ENCODE data around the gene MTARC2.

GRCh38 chr1:220734571-220735326 lies 13.4 kb upstream of the MTARC2 start:
- TF ChIP-seq, protein P1, sequence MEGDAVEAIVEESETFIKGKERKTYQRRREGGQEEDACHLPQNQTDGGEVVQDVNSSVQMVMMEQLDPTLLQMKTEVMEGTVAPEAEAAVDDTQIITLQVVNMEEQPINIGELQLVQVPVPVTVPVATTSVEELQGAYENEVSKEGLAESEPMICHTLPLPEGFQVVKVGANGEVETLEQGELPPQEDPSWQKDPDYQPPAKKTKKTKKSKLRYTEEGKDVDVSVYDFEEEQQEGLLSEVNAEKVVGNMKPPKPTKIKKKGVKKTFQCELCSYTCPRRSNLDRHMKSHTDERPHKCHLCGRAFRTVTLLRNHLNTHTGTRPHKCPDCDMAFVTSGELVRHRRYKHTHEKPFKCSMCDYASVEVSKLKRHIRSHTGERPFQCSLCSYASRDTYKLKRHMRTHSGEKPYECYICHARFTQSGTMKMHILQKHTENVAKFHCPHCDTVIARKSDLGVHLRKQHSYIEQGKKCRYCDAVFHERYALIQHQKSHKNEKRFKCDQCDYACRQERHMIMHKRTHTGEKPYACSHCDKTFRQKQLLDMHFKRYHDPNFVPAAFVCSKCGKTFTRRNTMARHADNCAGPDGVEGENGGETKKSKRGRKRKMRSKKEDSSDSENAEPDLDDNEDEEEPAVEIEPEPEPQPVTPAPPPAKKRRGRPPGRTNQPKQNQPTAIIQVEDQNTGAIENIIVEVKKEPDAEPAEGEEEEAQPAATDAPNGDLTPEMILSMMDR (conservative IDR thresholded peaks at IDR 0.05; ENCODE audit: low read depth, low read length), result no peak
- TF ChIP-seq EZH2 (IDR thresholded peaks at IDR 0.05; ENCODE audit: borderline replicate concordance, low read depth, low read length, poor library complexity, severe bottlenecking), result no peak
